ENCODE results near the gene GRXCR1. TPM values are rescaled to one million over a fixed set of nuclear protein-coding genes. Genes with fewer than 3 reads are reported as not detected.

The GRXCR1 gene
- total and polyA plus RNA-seq, 2 experiments from 2014 or later = not detected

DNA sequence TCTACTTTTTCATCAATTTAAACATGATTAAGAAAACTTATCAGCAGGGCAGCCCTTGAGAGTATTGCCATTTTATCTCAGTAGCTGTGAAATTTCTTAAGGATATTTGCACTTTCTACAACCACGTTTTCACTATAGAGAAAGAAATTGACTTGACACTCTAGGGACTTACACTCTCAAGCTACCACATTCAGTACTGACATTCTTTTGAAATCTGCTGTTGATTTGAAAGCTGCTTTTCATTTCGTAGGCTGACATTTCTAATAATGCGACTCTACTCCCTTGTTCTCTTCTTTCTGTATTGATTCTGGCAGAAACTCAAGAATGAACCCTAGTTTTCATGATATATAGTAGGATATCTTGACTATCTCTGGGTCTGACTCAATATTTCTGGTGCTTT is 13.7 kb upstream of the GRXCR1 start:
- no peak overlapping the region for H2AFZ ChIP-seq
- H3K4me3 ChIP-seq = no peak overlapping the region
- H3K27me3 Mint-ChIP-seq (ENCODE audit: insufficient read depth, low read depth, poor library complexity) = no peaks in the 10 kb centered on the region
- no peaks in the 10 kb centered on the region for H3K4me1 ChIP-seq (ENCODE audit: insufficient read depth)
- no peak overlapping the region for H3K4me3 Mint-ChIP-seq
- no peaks in the 10 kb centered on the region for H3K36me3 ChIP-seq (ENCODE audit: insufficient read depth)
- H3K9me2 ChIP-seq (ENCODE audit: insufficient read depth) = no peaks in the 10 kb centered on the region
- H3K27me3 ChIP-seq (ENCODE audit: insufficient read depth) = no peaks in the 10 kb centered on the region
- no peak overlapping the region for H3K27ac ChIP-seq (ENCODE audit: low read depth)
- H3F3A ChIP-seq (replicated peaks; ENCODE audit: low read depth) = no peaks in the 10 kb centered on the region
- no peaks in the 10 kb centered on the region for H4K20me1 ChIP-seq (replicated peaks; ENCODE audit: insufficient read depth)
- ATAC-seq = no peak
- no peaks in the 10 kb centered on the region for H3K36me3 Mint-ChIP-seq (ENCODE audit: low read depth)
- H3K4me1 Mint-ChIP-seq = no peaks in the 10 kb centered on the region
- no peaks in the 10 kb centered on the region; the same call in 2 of the 3 replicates for H3K9me3 Mint-ChIP-seq
- H3K27ac Mint-ChIP-seq = no peak overlapping the region
- TF ChIP-seq, protein P1, sequence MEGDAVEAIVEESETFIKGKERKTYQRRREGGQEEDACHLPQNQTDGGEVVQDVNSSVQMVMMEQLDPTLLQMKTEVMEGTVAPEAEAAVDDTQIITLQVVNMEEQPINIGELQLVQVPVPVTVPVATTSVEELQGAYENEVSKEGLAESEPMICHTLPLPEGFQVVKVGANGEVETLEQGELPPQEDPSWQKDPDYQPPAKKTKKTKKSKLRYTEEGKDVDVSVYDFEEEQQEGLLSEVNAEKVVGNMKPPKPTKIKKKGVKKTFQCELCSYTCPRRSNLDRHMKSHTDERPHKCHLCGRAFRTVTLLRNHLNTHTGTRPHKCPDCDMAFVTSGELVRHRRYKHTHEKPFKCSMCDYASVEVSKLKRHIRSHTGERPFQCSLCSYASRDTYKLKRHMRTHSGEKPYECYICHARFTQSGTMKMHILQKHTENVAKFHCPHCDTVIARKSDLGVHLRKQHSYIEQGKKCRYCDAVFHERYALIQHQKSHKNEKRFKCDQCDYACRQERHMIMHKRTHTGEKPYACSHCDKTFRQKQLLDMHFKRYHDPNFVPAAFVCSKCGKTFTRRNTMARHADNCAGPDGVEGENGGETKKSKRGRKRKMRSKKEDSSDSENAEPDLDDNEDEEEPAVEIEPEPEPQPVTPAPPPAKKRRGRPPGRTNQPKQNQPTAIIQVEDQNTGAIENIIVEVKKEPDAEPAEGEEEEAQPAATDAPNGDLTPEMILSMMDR (conservative IDR thresholded peaks at IDR 0.05; ENCODE audit: low read depth in 2 of 2) = no peak
- TF ChIP-seq, protein P2, sequence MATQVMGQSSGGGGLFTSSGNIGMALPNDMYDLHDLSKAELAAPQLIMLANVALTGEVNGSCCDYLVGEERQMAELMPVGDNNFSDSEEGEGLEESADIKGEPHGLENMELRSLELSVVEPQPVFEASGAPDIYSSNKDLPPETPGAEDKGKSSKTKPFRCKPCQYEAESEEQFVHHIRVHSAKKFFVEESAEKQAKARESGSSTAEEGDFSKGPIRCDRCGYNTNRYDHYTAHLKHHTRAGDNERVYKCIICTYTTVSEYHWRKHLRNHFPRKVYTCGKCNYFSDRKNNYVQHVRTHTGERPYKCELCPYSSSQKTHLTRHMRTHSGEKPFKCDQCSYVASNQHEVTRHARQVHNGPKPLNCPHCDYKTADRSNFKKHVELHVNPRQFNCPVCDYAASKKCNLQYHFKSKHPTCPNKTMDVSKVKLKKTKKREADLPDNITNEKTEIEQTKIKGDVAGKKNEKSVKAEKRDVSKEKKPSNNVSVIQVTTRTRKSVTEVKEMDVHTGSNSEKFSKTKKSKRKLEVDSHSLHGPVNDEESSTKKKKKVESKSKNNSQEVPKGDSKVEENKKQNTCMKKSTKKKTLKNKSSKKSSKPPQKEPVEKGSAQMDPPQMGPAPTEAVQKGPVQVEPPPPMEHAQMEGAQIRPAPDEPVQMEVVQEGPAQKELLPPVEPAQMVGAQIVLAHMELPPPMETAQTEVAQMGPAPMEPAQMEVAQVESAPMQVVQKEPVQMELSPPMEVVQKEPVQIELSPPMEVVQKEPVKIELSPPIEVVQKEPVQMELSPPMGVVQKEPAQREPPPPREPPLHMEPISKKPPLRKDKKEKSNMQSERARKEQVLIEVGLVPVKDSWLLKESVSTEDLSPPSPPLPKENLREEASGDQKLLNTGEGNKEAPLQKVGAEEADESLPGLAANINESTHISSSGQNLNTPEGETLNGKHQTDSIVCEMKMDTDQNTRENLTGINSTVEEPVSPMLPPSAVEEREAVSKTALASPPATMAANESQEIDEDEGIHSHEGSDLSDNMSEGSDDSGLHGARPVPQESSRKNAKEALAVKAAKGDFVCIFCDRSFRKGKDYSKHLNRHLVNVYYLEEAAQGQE (IDR thresholded peaks at IDR 0.05; ENCODE audit: unreplicated experiment) = no peak
- TF ChIP-seq POLR2AphosphoS5 (IDR thresholded peaks at IDR 0.05; ENCODE audit: low read depth) (no peak), JUNB (IDR thresholded peaks at IDR 0.05; ENCODE audit: unreplicated experiment) (no peak), EZH2 (IDR thresholded peaks at IDR 0.05; ENCODE audit: low read depth, unreplicated experiment) (no peak), ZNF331 (CRISPR knock-in tag; IDR thresholded peaks at IDR 0.05; ENCODE audit: low read depth) (no peak), CREB1 (CRISPR knock-in tag; IDR thresholded peaks at IDR 0.05; ENCODE audit: low read depth) (no peak), NANOG (IDR thresholded peaks at IDR 0.05; ENCODE audit: borderline replicate concordance) (no peak), ZNF114 (CRISPR knock-in tag; IDR thresholded peaks at IDR 0.05) (no peak), EZH2phosphoT487 (IDR thresholded peaks at IDR 0.05; ENCODE audit: unreplicated experiment) (no peak), STAT1 (IDR thresholded peaks at IDR 0.05; ENCODE audit: unreplicated experiment) (no peak)
- TF ChIP-seq, protein P3, sequence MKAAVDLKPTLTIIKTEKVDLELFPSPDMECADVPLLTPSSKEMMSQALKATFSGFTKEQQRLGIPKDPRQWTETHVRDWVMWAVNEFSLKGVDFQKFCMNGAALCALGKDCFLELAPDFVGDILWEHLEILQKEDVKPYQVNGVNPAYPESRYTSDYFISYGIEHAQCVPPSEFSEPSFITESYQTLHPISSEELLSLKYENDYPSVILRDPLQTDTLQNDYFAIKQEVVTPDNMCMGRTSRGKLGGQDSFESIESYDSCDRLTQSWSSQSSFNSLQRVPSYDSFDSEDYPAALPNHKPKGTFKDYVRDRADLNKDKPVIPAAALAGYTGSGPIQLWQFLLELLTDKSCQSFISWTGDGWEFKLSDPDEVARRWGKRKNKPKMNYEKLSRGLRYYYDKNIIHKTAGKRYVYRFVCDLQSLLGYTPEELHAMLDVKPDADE (IDR thresholded peaks at IDR 0.05) = no peak
- TF ChIP-seq, protein P4, sequence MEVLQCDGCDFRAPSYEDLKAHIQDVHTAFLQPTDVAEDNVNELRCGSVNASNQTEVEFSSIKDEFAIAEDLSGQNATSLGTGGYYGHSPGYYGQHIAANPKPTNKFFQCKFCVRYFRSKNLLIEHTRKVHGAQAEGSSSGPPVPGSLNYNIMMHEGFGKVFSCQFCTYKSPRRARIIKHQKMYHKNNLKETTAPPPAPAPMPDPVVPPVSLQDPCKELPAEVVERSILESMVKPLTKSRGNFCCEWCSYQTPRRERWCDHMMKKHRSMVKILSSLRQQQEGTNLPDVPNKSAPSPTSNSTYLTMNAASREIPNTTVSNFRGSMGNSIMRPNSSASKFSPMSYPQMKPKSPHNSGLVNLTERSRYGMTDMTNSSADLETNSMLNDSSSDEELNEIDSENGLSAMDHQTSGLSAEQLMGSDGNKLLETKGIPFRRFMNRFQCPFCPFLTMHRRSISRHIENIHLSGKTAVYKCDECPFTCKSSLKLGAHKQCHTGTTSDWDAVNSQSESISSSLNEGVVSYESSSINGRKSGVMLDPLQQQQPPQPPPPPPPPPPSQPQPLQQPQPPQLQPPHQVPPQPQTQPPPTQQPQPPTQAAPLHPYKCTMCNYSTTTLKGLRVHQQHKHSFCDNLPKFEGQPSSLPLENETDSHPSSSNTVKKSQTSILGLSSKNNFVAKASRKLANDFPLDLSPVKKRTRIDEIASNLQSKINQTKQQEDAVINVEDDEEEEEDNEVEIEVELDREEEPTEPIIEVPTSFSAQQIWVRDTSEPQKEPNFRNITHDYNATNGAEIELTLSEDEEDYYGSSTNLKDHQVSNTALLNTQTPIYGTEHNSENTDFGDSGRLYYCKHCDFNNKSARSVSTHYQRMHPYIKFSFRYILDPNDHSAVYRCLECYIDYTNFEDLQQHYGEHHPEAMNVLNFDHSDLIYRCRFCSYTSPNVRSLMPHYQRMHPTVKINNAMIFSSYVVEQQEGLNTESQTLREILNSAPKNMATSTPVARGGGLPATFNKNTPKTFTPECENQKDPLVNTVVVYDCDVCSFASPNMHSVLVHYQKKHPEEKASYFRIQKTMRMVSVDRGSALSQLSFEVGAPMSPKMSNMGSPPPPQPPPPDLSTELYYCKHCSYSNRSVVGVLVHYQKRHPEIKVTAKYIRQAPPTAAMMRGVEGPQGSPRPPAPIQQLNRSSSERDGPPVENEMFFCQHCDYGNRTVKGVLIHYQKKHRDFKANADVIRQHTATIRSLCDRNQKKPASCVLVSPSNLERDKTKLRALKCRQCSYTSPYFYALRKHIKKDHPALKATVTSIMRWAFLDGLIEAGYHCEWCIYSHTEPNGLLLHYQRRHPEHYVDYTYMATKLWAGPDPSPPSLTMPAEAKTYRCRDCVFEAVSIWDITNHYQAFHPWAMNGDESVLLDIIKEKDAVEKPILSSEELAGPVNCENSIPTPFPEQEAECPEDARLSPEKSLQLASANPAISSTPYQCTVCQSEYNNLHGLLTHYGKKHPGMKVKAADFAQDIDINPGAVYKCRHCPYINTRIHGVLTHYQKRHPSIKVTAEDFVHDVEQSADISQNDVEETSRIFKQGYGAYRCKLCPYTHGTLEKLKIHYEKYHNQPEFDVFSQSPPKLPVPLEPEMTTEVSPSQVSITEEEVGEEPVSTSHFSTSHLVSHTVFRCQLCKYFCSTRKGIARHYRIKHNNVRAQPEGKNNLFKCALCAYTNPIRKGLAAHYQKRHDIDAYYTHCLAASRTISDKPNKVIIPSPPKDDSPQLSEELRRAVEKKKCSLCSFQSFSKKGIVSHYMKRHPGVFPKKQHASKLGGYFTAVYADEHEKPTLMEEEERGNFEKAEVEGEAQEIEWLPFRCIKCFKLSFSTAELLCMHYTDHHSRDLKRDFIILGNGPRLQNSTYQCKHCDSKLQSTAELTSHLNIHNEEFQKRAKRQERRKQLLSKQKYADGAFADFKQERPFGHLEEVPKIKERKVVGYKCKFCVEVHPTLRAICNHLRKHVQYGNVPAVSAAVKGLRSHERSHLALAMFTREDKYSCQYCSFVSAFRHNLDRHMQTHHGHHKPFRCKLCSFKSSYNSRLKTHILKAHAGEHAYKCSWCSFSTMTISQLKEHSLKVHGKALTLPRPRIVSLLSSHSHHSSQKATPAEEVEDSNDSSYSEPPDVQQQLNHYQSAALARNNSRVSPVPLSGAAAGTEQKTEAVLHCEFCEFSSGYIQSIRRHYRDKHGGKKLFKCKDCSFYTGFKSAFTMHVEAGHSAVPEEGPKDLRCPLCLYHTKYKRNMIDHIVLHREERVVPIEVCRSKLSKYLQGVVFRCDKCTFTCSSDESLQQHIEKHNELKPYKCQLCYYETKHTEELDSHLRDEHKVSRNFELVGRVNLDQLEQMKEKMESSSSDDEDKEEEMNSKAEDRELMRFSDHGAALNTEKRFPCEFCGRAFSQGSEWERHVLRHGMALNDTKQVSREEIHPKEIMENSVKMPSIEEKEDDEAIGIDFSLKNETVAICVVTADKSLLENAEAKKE (CRISPR knock-in tag; IDR thresholded peaks at IDR 0.05) = no peak
- H3K4me2 ChIP-seq = no peak overlapping the region
- DNase-seq (ENCODE audit: low spot score) = no peak
- no peaks in the 10 kb centered on the region for H3K79me2 ChIP-seq (replicated peaks; ENCODE audit: insufficient read depth)
